AG04450 (cell line): ENCODE results near the gene SHC4. TPM values are rescaled to one million over a fixed set of nuclear protein-coding genes. Genes with fewer than 3 reads are reported as not detected.

Experiments used
- CTCF ChIA-PET: fragments of 300-600, 350-600 bp; formaldehyde crosslinking; extraction: SDS; loops from one replicate; lab custom pipeline; 2022; ENCODE audit warnings: antibody characterized with exemption, inconsistent platforms; lab: Charles Lee
- POLR2A ChIA-PET: fragments of 350-600 bp; formaldehyde crosslinking; extraction: SDS; loops from one replicate; lab custom pipeline; 2021; ENCODE audit warnings: antibody characterized with exemption, inconsistent platforms; lab: Yijun Ruan, JAX
- DNase-seq: peaks from one replicate; pipeline ENCODE4 v3.0.0-alpha.2; 2011; ENCODE audit warnings: low read depth, low spot score
- H3K27ac ChIP-seq: one replicate; pipeline ENCODE4 v1.5.1; 2012; ENCODE audit warnings: low read depth, low read length, control low read depth
- H3K27me3 ChIP-seq: one replicate; pipeline ENCODE4 v1.6.0; 2012; ENCODE audit warnings: low read length; ENCODE audit not compliant: control insufficient read depth, insufficient read depth
- H3K4me3 ChIP-seq: 2 replicates; pipeline ENCODE4 v1.5.1; 2011; ENCODE audit warnings: mild to moderate bottlenecking, low read depth, low read length, control low read depth
- H3K9me3 ChIP-seq: 2 replicates; pipeline ENCODE4 v1.5.1; 2012; ENCODE audit warnings: low read length; ENCODE audit not compliant: control insufficient read depth, insufficient read depth
- CTCF ChIP-seq: IDR thresholded peaks from 2 replicates; pipeline ENCODE4 v1.5.1; 2011; ENCODE audit warnings: low read depth, low read length, control low read depth, inconsistent platforms
- polyA plus RNA-seq: library from polyadenylated mRNA; depleted of rRNA; stranded (reverse); fragments of >200 nt; gene quantifications from 2 replicates; pipeline ENCODE4 v1.2.3, GENCODE V29; 2011

The SHC4 gene
- polyA plus RNA-seq, 1 experiment, result 5.1 TPM

DNA sequence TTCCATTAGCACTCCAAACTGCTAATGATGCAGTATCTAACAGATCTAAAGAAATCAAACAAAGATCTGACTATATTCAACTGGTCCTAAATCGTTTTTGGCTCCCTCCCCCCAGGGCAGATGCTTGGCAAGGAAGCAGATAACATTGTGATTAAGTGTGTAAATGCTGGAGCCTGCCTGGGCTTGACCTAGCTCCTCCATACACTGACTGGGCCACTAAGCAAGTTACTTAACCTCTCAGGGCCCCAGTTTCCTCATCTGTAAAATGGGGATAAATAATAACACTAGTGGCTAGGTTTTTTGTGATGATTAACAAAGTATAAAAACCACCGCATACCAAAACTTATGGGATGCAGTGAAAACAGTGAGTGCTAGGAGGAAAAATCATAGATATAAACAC is 76.6 kb downstream of the SHC4 start:
- no peak for TF ChIP-seq CTCF
- Histone ChIP-seq H3K9me3 (no peaks in the 10 kb centered on the region), H3K27ac (no peak overlapping the region), H3K27me3 (no peaks in the 10 kb centered on the region), H3K4me3 (no peak overlapping the region)
- CTCF ChIA-PET, result interaction anchor here (0.9 kb wide), 1 partner anchor 89 kb away, joined by 5 read pairs; no protein-coding TSS in a partner anchor
- POLR2A ChIA-PET, result no interaction called here
- DNase-seq, result no peak

- no peaks in the 10 kb centered on the region for H3K27me3 ChIP-seq
- H3K27ac ChIP-seq, result no peak overlapping the region
- H3K4me3 ChIP-seq, result no peak overlapping the region
- ChIA-PET POLR2A (no interaction called here), CTCF (no interaction called here)
- DNase-seq, result no peak
- no peak for TF ChIP-seq CTCF
- H3K9me3 ChIP-seq, result no peaks in the 10 kb centered on the region
These were observed 80.0 kb downstream of the SHC4 start for GRCh38 chr15:48883699-48884098.

DNA sequence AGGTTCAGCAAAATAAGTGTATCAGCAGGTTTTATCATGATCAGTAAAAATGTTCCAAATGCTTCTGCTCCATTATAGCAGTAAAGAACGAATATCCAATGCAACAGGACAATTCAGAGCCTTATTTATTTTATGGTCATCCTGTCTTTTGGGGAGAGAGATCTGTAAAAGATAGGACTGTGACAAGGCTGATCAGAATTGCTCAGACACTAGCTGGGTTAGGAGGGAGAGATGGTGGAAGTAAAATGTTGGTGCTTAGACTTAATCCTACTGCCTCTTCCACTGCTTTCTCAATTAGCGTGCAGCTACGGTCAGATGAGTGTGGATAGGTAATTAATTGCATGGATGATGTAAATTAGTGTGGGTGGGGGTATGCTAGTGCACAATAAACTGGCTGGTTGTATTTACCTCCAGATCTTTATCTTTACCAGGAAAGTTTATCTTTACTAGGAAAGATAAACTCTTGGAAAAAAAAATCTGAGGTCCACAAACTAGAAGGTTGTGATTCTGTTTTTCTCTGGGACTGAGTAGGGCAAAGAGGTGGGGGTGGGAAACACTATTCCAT is 83.6 kb downstream of the SHC4 start:
- POLR2A ChIA-PET, result no interaction called here
- H3K9me3 ChIP-seq, result no peaks in the 10 kb centered on the region

GRCh38 chr15:48877630-48878595 is 85.8 kb downstream of the SHC4 start, which contains the start of gene EID1:
Gene EID1 (plus strand): TSS chr15:48878134. CDS start chr15:48878177, 43 bp downstream.
- ChIA-PET POLR2A (interaction anchor here (0.7 to 1.5 kb wide), 11 partner anchors 11 to 1477 kb away, joined by 3 to 12 read pairs (median 4); partner anchors contain the start of genes CEP152 and GABPB1), CTCF (interaction anchor here (0.6 to 3.6 kb wide), 7 partner anchors 9 to 1073 kb away, joined by 3 to 23 read pairs (median 4); no protein-coding TSS in a partner anchor)
- Histone ChIP-seq H3K4me3 (peak within 1 kb of the TSS; percentile 87), H3K27ac (peak within 1 kb of the TSS; percentile 75), H3K27me3 (no peaks in the 10 kb centered on the region), H3K9me3 (no peaks in the 10 kb centered on the region)
- no peak for TF ChIP-seq CTCF
- peak; percentile 90 for DNase-seq

More for the DNA sequence above, 83.6 kb downstream of the SHC4 start:
- no peaks in the 10 kb centered on the region for H3K27me3 ChIP-seq
- no peak for DNase-seq
- TF ChIP-seq CTCF, result no peak
- peak overlapping the region; percentile 87 for H3K4me3 ChIP-seq
- CTCF ChIA-PET, result interaction anchor here (1.6 to 3.6 kb wide), 2 partner anchors 18 to 96 kb away, joined by 5 to 23 read pairs; no protein-coding TSS in a partner anchor
- no peak overlapping the region for H3K27ac ChIP-seq
